Measurements from ENCODE around the gene CYP17A1.

GRCh38 chr10:102856758-102857424 is 19.7 kb upstream of the CYP17A1 start:
- TF ChIP-seq RAD21 (conservative IDR thresholded peaks at IDR 0.05) (no peak), EP300 (conservative IDR thresholded peaks at IDR 0.05; ENCODE audit: poor library complexity, severe bottlenecking) (no peak), CTCF (IDR thresholded peaks at IDR 0.05; ENCODE audit: poor library complexity, severe bottlenecking) (no peak), MXI1 (conservative IDR thresholded peaks at IDR 0.05; ENCODE audit: poor library complexity, severe bottlenecking) (no peak), TAF1 (IDR thresholded peaks at IDR 0.05; ENCODE audit: low read depth) (no peak), REST (IDR thresholded peaks at IDR 0.05; ENCODE audit: borderline replicate concordance) (no peak), EZH2 (IDR thresholded peaks at IDR 0.05; ENCODE audit: borderline replicate concordance, insufficient read depth, low read length, poor library complexity, severe bottlenecking) (no peak)

Data from neural cell (in vitro differentiated cells).